GM19463 (cell line): Measurements from ENCODE around the gene SRGAP1.
"Not testable (repeated sequence)": the region's sequence is repeated elsewhere in the genome, so short reads cannot be mapped to it uniquely, and the experiment has no call there.

Experiments used
- ATAC-seq: cut with Tn5 transposase; IDR thresholded peaks from one replicate; pipeline ENCODE4 v1.9.1; 2021; ENCODE audit warnings: mild to moderate bottlenecking, moderate library complexity; ENCODE audit not compliant: unreplicated experiment

The SRGAP1 gene

DNA sequence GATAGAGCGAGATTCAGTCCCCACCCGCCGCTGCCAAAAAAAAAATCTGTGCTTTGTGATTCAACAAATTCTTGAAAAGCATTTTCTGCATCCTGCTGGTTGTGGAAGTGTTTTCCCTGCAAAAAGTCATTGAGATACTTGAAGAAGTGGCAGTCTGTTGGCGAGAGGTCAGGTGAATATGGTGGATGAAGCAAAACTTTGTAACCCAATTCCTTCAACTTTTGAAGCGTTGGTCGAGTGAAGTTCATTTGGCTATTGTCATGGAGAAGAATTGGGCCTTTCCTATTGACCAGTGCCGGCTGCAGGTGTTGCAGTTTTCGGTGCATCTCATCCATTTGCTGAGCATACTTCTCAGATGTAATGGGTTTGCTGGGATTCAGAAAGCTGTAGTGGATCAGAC lies 20.9 kb downstream of the SRGAP1 start:
- no peak for ATAC-seq

DNA sequence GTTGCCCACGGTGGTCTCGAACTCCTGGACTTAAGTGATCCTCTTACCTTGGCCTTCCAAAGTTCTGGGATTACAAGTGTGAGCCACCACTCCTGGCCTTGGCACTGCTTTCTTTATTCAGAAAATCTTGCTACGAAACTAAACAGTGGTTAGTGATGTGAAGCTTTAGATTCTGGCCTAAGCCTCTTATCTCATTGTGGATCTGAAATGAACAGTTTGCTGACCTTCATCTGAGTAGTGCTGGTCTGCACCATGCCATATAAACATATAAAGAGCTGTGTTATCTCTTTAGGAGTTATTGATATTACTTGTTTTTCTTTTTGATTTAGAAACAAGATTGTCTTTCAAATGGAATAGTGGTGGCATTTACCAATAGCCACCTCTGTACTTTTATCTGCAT lies 22.6 kb downstream of the SRGAP1 start:
- ATAC-seq = no peak

DNA sequence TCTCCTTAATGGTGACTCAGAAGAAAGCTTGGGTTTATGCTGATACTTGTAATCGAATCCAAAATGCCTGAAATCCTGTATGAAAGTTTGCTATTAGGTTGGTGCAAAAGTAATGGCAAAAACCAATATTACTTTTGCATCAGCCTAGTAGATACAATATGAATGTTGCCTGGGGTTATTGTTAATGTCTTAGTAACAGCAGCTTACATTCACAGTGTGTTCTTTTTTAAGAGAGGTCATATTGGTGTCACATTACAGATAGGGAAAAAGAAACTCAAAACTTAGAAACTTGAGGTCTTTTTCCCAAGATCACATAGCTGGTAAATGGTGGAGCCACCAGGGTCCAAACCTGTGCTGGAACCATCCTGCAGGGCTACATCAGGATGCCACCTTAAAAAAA lies 25.2 kb downstream of the SRGAP1 start:
- ATAC-seq = no peak

DNA sequence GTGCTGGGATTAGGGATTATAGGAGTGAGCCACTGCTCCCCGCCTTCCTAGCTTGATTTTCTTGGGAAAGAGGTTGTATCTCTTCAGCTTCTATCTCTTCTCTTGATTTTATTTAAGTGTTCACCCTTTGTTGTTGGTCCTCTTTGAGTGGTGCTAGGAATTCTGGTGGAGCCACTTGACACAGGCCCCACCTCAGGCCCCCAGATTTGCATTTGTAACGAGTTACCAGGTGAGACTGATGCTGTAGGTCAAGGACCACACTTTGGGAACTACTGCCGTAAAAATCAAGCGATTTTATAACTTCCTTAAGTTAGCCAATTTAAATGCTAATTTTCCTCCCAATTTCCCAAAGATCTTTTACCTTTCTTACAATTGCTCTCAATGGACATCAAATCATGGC lies 26.3 kb downstream of the SRGAP1 start:
- no peak for ATAC-seq

GRCh38 chr12:63874897-63875480 lies 30.5 kb downstream of the SRGAP1 start:
- ATAC-seq = no peak

GRCh38 chr12:63875703-63876102 lies 31.2 kb downstream of the SRGAP1 start:
- no peak for ATAC-seq

DNA sequence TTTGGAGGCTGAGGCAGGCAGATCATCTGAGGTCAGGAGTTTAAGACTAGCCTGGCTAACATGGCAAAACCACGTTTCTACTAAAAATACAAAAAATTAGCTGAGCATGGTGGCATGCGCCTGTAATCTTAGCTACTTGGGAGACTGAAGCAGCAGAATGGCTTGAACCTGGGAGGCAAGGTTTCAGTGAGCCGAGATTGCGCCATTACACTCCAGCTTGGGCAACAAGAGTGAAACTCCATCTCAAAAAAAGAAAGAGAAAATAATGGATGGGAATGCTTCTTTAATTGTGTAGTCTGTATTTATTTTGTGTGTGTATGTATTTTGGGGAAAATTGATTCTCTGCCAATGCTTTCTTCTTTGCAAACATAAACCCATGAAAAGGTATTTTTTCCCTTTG lies 32.5 kb downstream of the SRGAP1 start:
- no peak for ATAC-seq

DNA sequence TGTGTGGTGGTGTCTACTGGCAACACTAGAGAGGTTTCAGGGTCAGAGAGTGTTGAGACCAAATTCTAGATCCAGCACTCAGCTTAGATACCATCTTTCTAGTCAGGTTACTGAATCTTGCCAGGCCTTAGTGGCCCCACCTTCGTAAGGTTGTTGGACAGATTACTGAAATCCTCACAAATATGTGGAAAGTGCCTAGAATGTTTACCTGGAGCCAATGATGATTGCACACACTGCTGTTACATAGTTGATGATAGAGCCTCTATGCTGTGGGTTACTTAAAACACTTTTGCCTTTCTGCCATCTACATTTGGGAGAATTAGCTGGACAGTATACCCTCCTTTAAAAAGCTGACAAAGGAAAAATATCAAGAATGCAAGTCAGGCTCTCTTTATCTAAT lies 33.2 kb downstream of the SRGAP1 start:
- no peak for ATAC-seq

- not testable (repeated sequence) for ATAC-seq
Observed at GRCh38 chr12:63880235-63880634, 35.7 kb downstream of the SRGAP1 start.

DNA sequence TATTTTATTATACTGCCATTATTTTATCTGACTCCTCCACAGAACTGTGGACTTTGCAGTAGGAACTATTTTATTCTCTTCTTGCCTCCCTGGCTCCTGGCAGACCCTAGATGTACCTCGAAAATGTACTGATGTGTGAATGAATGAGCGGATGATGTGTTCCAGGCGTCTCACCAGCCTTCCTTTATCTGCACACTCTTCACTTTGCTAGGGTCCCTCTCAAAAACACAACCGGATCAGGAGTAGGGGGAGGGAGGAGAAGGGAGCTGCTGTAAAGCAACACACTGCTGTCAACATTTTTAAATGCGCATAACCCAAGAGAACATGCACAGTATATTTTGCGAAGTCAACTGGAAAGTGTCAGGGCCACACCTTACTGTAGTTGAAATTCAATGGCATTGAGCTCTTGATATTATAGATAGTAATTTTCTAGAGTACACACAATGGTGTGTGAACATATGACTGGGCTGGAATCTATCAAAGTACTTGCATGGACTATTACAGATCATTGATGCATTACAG lies 36.3 kb downstream of the SRGAP1 start:
- no peak for ATAC-seq

GRCh38 chr12:63882844-63883243 lies 38.3 kb downstream of the SRGAP1 start:
- no peak for ATAC-seq

- no peak for ATAC-seq
Observed at GRCh38 chr12:63885401-63885800, 40.9 kb downstream of the SRGAP1 start.

DNA sequence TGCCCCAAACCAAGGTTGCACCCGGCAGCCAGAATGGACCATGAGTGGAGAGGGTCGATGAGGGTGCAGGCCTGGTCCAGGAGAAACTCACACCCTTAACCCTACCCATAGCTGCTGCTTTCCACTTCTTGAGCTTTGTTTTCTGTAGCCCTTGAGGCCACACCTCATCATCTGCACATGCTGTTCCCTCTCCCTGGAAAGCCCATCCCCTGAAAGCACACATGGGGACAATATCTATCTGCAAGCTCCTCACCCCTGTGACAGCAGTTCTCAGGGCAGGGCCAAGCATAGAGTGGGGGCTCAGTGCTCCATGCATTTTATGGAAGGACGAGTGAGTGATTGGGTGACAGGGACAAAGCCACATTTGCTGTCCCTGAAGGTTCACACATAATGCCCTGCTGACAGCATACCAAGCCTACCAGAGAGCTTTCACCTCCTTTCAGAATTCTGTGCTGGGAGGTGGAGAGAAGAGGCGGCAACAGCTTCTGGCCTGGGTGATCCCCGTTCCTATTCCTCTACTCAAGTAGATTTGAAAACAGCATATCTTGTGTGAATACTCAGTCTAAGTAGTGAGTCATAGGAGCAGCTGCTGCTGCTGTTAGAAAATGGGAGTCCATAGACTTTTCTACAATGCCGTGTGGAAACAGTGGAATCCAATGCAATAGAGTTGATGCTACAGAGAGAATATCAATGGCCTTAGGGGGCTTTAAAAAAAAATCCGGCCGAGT lies 44.6 kb downstream of the SRGAP1 start:
- ATAC-seq = no peak

DNA sequence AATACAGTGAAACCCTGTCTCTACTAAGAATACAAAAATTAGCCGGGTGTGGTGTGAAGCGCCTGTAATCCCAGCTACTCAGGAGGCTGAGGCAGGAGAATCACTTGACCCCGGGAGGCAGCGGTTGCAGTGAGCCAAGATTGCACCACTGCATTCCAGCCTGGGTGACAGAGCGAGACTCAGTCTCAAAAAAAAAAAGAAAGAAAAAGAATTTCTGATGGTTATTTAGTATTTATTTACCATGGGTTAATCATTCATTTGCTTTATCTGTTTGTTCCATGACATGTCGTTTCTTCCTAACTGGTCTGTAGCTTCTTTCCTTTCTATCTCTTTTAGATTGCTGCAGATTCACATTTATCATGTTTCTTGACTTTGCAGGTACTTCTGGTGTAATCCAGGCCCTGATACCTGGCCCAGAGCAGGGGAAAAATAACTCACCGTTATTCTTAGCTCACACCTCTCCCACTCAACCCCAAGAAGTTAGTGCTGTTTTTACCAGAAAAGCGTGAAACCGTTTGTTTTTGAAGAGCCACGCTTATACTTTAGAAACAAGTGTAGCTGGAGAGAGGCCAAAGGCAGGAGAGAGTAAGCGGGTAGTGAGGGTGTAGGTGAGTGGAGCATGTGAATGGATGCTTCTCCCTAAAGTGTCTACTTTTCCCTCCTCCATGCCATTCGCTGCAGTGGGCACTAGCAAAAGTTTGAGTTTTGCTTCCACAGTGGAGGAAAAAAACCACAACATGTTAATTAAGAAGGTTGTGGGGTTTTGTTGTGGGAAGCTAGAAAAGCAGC lies 45.4 kb downstream of the SRGAP1 start:
- no peak for ATAC-seq

DNA sequence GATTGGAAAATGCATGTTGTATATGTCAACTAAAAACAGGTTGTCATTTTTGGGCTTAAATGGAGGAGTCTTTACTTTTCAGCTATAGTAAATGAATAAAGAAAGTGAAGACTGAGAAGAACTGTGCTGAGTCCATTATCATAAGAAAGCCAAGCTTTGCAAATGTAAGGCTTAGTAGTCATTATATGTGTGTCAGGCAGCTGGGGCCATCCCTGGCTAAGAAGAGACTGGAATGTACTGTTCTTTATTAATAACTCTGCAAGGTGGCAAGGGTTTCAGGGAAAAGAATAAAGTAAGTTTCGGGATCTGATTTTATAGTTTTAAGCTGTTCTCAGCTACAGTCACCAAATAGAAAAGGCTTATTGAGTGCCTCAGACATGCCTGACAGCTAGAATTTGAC lies 48.7 kb downstream of the SRGAP1 start:
- ATAC-seq = no peak

DNA sequence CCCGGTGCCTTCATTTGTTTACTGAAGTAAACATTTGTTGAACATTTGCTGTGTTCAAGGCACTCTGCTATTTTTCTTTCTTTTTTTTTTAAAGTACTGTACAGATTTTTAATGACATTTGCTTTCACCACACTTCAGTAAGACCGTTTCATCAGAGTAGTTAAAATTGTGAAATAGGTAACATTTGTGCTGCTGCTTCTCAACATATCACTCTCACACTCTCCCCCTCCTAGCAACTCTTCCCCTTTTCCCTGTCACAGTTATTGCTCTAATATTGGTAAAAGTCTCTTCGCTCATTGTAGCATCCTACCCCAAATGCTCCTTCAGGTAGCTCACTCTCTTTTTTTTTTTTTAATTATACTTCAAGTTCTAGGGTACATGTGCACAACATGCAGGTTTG lies 49.6 kb downstream of the SRGAP1 start:
- ATAC-seq = no peak

- ATAC-seq = no peak
Observed at GRCh38 chr12:63895841-63896240, 51.3 kb downstream of the SRGAP1 start.

GRCh38 chr12:63897931-63898330 lies 53.4 kb downstream of the SRGAP1 start:
- ATAC-seq = no peak

DNA sequence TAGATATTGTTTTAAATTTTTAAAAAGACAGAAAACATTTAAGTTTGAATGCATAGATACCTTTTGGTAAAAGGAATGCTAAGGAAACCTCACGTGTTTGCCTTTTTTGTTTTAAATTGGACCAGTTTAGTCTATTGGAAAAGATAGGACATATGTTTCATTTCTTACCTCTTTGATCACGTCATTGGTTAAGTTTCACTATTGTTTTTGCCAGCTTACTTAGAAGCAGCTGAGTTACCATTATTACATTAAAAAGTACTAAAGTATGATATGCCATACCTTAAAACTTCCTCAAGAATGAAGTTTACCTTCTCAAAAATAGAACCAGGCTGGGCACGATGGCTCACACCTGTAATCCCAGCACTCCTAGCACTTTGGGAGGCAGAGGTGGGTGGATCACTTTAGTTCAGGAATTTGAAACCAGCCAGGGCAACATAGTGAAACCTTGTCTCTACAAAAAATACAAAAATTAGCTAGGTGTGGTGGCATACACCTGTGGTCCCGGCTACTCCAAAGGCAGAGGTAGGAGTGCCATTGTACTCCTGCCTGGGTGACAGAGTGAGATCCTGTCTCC lies 54.4 kb downstream of the SRGAP1 start:
- no peak for ATAC-seq

DNA sequence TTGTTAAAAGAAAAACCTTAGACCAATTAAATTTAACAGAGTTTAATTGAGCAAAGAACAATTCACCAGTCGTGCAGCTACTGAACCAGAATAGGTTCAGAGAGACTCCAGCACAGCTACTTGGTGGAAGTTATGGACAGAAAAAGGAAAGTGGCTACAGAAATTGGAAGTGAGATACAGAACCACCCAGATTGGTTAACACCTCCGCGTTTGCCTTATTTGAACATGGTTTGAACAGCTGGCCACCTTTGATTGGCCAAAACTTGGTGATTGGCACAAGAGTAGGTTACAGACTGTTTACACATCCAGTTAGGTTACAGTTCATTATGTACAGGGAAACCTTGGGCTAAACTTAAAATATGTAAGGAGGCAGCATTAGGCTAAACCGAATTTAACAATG lies 54.9 kb downstream of the SRGAP1 start:
- no peak for ATAC-seq

DNA sequence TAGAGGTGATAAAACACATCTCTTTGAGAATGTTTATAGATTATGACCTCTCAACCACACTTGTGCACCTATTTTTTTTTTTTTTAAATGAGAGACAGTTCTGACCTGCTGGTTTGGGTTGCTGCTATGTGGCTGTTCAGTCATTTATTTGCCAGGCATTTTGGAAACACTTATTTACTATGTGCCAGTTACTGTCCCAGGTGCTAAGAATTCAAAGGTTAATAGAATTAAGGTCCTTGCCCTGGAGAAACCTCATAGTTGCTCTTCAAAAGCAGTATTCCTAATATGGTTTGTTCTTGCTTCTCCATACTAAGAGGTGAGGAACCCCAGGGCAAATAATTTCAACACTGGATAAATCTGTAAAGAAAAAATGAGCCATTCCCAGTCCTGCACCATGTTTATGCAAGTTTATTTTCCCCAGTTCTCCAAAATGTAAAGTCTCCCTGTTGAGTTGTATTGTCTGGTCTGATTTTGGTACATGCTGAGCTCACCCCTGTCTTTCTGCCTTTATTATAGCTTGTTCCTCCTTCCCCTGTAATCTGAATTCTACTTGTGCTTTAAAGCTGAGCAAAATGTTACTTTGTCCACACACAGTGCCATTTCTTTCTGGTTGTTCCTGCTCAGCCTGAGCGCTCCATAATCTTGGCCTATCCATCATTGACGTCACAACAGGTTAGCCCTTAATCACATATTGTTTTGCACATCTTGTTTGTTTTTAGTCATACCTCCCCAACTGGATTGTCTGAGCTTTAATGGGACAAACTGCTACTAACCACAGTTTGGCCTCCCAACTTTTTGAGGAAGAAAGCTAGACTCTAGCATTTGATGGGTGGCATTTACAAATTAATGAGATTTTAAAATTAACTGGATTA lies 56.7 kb downstream of the SRGAP1 start:
- ATAC-seq = no peak
